HG03280 (cell line): ENCODE results near the gene APBA2.
"Not testable (repeated sequence)": the region's sequence is repeated elsewhere in the genome, so short reads cannot be mapped to it uniquely, and the experiment has no call there.

Source experiments
- ATAC-seq: cut with Tn5 transposase; IDR thresholded peaks from one replicate; pipeline ENCODE4 v1.9.1; 2021; ENCODE audit warnings: mild to moderate bottlenecking, moderate library complexity; ENCODE audit not compliant: unreplicated experiment

Gene APBA2

GRCh38 chr15:28885630-28886430, at the start of gene APBA2:
APBA2 (plus strand) TSS chr15:28885974; CDS start chr15:29053885, 167,911 bp downstream.
- ATAC-seq, result no peak

- not testable (repeated sequence) for ATAC-seq
Measured at GRCh38 chr15:28840285-28840684, 45.5 kb upstream of the APBA2 start.

GRCh38 chr15:28842210-28842609, 43.6 kb upstream of the APBA2 start:
- not testable (repeated sequence) for ATAC-seq

- ATAC-seq, result not testable (repeated sequence)
Measured at GRCh38 chr15:28843520-28843919, 42.3 kb upstream of the APBA2 start.

- ATAC-seq, result not testable (repeated sequence)
Measured at GRCh38 chr15:28844147-28844546, 41.6 kb upstream of the APBA2 start.

- ATAC-seq, result not testable (repeated sequence)
Measured at GRCh38 chr15:28847247-28847646, 38.5 kb upstream of the APBA2 start.

- ATAC-seq, result not testable (repeated sequence)
Measured at GRCh38 chr15:28847959-28848358, 37.8 kb upstream of the APBA2 start.

GRCh38 chr15:28848521-28848920, 37.3 kb upstream of the APBA2 start, which contains the start of gene GOLGA6L7:
GOLGA6L7 (minus strand) TSS chr15:28848644; CDS start chr15:28848549, 95 bp downstream.
- ATAC-seq, result not testable (repeated sequence)

GRCh38 chr15:28849271-28849670, 36.5 kb upstream of the APBA2 start:
- not testable (repeated sequence) for ATAC-seq

GRCh38 chr15:28849766-28850165, 36.0 kb upstream of the APBA2 start:
- ATAC-seq, result not testable (repeated sequence)

- not testable (repeated sequence) for ATAC-seq
Measured at GRCh38 chr15:28853654-28854053, 32.1 kb upstream of the APBA2 start.

- not testable (repeated sequence) for ATAC-seq
Measured at GRCh38 chr15:28854578-28854977, 31.2 kb upstream of the APBA2 start.

- ATAC-seq, result no peak
Measured at GRCh38 chr15:28861031-28861534, 24.7 kb upstream of the APBA2 start.

GRCh38 chr15:28861589-28862293, 24.0 kb upstream of the APBA2 start:
- ATAC-seq, result not testable (repeated sequence)

- no peak for ATAC-seq
Measured at GRCh38 chr15:28868744-28869345, 16.9 kb upstream of the APBA2 start.

GRCh38 chr15:28871168-28871567, 14.6 kb upstream of the APBA2 start:
- ATAC-seq, result no peak

GRCh38 chr15:28873006-28873405, 12.8 kb upstream of the APBA2 start:
- ATAC-seq, result no peak

GRCh38 chr15:28873585-28874190, 12.1 kb upstream of the APBA2 start:
- no peak for ATAC-seq

GRCh38 chr15:28875461-28876000, 10.2 kb upstream of the APBA2 start:
- no peak for ATAC-seq

GRCh38 chr15:28876131-28876844, 9.5 kb upstream of the APBA2 start:
- no peak for ATAC-seq
